ENCODE measurements around the gene LRMDA. TPM values are rescaled to one million over a fixed set of nuclear protein-coding genes. Genes with fewer than 3 reads are reported as not detected.

Gene LRMDA
- polyA plus RNA-seq, 3 donors: 39.8 to 59.6 (median 56.4) TPM

DNA sequence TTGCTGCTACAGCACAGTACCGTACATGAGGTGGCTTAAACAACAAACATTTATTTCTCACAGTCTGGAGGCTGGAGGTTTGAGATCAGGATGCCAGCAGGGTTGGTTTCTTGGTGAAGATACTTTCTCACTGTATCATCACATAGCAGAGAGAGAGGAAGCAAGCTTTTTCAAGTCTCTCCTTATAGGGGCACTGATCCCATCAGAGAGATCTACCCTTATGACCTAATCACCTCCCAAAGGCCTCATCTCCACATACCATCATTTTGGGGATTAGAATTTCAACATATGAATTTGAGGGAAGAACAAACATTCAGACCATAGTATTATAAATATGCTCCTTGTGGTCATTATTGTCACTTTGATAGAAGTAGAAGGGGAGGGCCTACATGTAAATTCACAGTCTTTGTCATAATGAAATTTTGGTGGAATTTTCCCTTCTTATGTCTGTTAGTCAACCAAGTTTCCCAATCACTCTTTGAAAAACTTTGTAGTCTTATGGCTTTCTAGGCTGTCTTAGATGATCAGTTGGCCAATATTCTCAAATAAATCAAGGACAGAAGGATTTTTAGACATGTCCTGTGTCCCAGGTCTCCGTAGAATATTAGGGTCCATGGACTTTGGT is 606.2 kb downstream of the LRMDA start:
- Histone ChIP-seq H2AFZ (ENCODE audit: insufficient read depth, low read depth, low read length, poor library complexity, severe bottlenecking) (no peak overlapping the region), H3K36me3 (replicated peaks in 1 of 2; ENCODE audit: control insufficient read depth in 1 of 2, insufficient read depth in 2 of 2, low read length in 2 of 2) (peaks cover 7 to 44% of the 10 kb centered on the region in 2 donors), H3K27me3 (ENCODE audit: control insufficient read depth in 2 of 2, insufficient read depth in 2 of 2, low read length in 2 of 2) (no peaks in the 10 kb centered on the region), H3K9ac (ENCODE audit: insufficient read depth, low read length, poor library complexity, severe bottlenecking) (no peak overlapping the region), H3K4me3 (replicated peaks in 1 of 3; ENCODE audit: low read depth in 2 of 3, low read length in 3 of 3) (no peak overlapping the region), H3K4me2 (replicated peaks; ENCODE audit: extremely low read depth, low read length, poor library complexity, severe bottlenecking) (no peak overlapping the region), H3K79me2 (ENCODE audit: insufficient read depth, low read length) (no peaks in the 10 kb centered on the region), H3K27ac (ENCODE audit: low read depth in 1 of 2, low read length in 2 of 2) (no peak overlapping the region), H3K4me1 (ENCODE audit: control insufficient read depth in 1 of 2, insufficient read depth in 2 of 2, low read length in 2 of 2) (peaks cover 7 to 8% of the 10 kb centered on the region in 2 donors), H4K20me1 (ENCODE audit: insufficient read depth, low read length) (no peaks in the 10 kb centered on the region), H3K9me3 (replicated peaks in 1 of 2; ENCODE audit: control insufficient read depth in 1 of 2, insufficient read depth in 1 of 2, low read length in 2 of 2) (peaks cover 4 to 7% of the 10 kb centered on the region in 2 donors)
- TF ChIP-seq, protein P1, sequence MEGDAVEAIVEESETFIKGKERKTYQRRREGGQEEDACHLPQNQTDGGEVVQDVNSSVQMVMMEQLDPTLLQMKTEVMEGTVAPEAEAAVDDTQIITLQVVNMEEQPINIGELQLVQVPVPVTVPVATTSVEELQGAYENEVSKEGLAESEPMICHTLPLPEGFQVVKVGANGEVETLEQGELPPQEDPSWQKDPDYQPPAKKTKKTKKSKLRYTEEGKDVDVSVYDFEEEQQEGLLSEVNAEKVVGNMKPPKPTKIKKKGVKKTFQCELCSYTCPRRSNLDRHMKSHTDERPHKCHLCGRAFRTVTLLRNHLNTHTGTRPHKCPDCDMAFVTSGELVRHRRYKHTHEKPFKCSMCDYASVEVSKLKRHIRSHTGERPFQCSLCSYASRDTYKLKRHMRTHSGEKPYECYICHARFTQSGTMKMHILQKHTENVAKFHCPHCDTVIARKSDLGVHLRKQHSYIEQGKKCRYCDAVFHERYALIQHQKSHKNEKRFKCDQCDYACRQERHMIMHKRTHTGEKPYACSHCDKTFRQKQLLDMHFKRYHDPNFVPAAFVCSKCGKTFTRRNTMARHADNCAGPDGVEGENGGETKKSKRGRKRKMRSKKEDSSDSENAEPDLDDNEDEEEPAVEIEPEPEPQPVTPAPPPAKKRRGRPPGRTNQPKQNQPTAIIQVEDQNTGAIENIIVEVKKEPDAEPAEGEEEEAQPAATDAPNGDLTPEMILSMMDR (IDR thresholded peaks at IDR 0.05): no peak
- H3K36me3 Mint-ChIP-seq: peaks cover 24 to 26% of the 10 kb centered on the region in 2 donors
- H3K27ac Mint-ChIP-seq: no peak overlapping the region
- H3K4me3 Mint-ChIP-seq: no peak overlapping the region
- peaks cover 0 to 5% (median 2%) of the 10 kb centered on the region in 3 donors for H3K27me3 Mint-ChIP-seq (ENCODE audit: low read depth in 3 of 3)
- 100% methylated on average over 1 of the region's 2 CpGs for WGBS (ENCODE audit: insufficient coverage)
- intact Hi-C loops (cut with micrococcal nuclease): loop anchor here (5.0 to 10.0 kb wide), 2 partner anchors 635 to 643 kb away; partner anchors contain the start of gene ZNF503 (in 1 of the 2)
- DNase-seq: no peak
- peaks cover 0 to 12% (median 6%) of the 10 kb centered on the region in 7 donors for H3K9me3 Mint-ChIP-seq
- H3K4me1 Mint-ChIP-seq: peaks cover 16% of the 10 kb centered on the region

DNA sequence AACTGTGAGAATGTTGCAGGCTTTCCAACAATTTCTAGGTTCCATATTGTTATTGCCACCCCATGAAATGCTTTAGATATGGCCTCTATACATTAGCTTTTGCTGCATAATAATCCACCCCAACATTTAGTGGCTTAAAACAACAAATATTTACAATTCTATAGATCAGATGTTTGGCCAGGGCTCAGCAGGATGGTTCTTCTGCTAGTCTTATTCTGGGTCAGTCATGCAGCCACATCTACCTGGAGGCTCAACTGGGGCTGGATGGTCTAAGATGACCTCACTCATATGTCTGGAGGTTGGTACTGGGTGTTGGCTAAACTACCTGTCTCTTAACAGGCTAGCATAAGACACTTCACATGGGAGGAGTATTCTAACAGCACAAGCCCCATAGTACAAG is 607.3 kb downstream of the LRMDA start:
- Histone ChIP-seq H2AFZ (ENCODE audit: insufficient read depth, low read depth, low read length, poor library complexity, severe bottlenecking) (no peak overlapping the region), H3K4me1 (ENCODE audit: control insufficient read depth in 1 of 2, insufficient read depth in 2 of 2, low read length in 2 of 2) (peaks cover 4 to 5% of the 10 kb centered on the region in 2 donors), H3K36me3 (replicated peaks in 1 of 2; ENCODE audit: control insufficient read depth in 1 of 2, insufficient read depth in 2 of 2, low read length in 2 of 2) (peaks cover 7 to 44% of the 10 kb centered on the region in 2 donors), H3K79me2 (ENCODE audit: insufficient read depth, low read length) (no peaks in the 10 kb centered on the region), H3K9me3 (replicated peaks in 1 of 2; ENCODE audit: control insufficient read depth in 1 of 2, insufficient read depth in 1 of 2, low read length in 2 of 2) (peaks cover 4 to 7% of the 10 kb centered on the region in 2 donors), H3K27me3 (ENCODE audit: control insufficient read depth in 2 of 2, insufficient read depth in 2 of 2, low read length in 2 of 2) (no peaks in the 10 kb centered on the region), H3K9ac (ENCODE audit: insufficient read depth, low read length, poor library complexity, severe bottlenecking) (no peak overlapping the region), H3K27ac (ENCODE audit: low read depth in 1 of 2, low read length in 2 of 2) (no peak overlapping the region), H3K4me3 (replicated peaks in 1 of 3; ENCODE audit: low read depth in 2 of 3, low read length in 3 of 3) (no peak overlapping the region), H3K4me2 (replicated peaks; ENCODE audit: extremely low read depth, low read length, poor library complexity, severe bottlenecking) (no peak overlapping the region), H4K20me1 (ENCODE audit: insufficient read depth, low read length) (no peaks in the 10 kb centered on the region)
- Mint-ChIP-seq H3K27ac (no peak overlapping the region), H3K27me3 (ENCODE audit: low read depth in 3 of 3) (peaks cover 0 to 5% (median 2%) of the 10 kb centered on the region in 3 donors), H3K4me1 (peaks cover 11% of the 10 kb centered on the region), H3K9me3 (peaks cover 0 to 12% (median 6%) of the 10 kb centered on the region in 7 donors), H3K4me3 (no peak overlapping the region), H3K36me3 (peaks cover 25 to 26% of the 10 kb centered on the region in 2 donors)
- no peak for DNase-seq
- intact Hi-C loops (cut with micrococcal nuclease): loop anchor here (5.0 to 10.0 kb wide), 2 partner anchors 636 to 644 kb away; partner anchors contain the start of gene ZNF503 (in 1 of the 2)
- TF ChIP-seq, protein P1 (IDR thresholded peaks at IDR 0.05): no peak

Data from CD14-positive monocyte (primary cell).